Ovary (tissue), 9 donors: Measurements from ENCODE around the gene CTIF. TPM values are rescaled to one million over a fixed set of nuclear protein-coding genes. Genes with fewer than 3 reads are reported as not detected.

Experiments used
- DNase-seq, 5 donors: peaks; one replicate each; pipeline ENCODE4 v3.0.0-alpha.2; 2019 to 2020
- H3K27ac ChIP-seq, 2 donors: fragments of 200-600 bp; one replicate each; pipeline versions ENCODE4 v1.5.1 to v1.8.0; 2019 to 2022
- H3K27me3 ChIP-seq: fragments of 200-600 bp; one replicate; pipeline ENCODE4 v1.8.0; 2022
- H3K36me3 ChIP-seq: fragments of 200-600 bp; sonication (generic); one replicate; pipeline ENCODE4 v1.5.1; 2019
- H3K4me1 ChIP-seq: one replicate; pipeline ENCODE4 v1.8.1; 2013; ENCODE audit warnings: mild to moderate bottlenecking, moderate library complexity; ENCODE audit not compliant: insufficient read depth
- H3K4me3 ChIP-seq: fragments of 200-600 bp; sonication (generic); one replicate; pipeline ENCODE4 v1.5.1; 2017
- H3K9me3 ChIP-seq, 2 donors: fragments of 200-600 bp in 1 of 2; sonication (generic) in 1 of 2; one replicate each; pipeline versions ENCODE4 v1.5.1 to v1.8.1; 2013 to 2019; ENCODE audit warnings: mild to moderate bottlenecking in 1 of 2, moderate library complexity in 1 of 2
- CTCF ChIP-seq, 3 donors: fragments of 450-650 bp in 2 of 3; fragments of 200-600 bp in 1 of 3; IDR thresholded peaks; one replicate each; pipeline versions ENCODE4 v1.5.1 to v1.8.0; 2016 to 2022; ENCODE audit warnings: antibody characterized with exemption in 3 of 3, mild to moderate bottlenecking in 1 of 3
- EP300 ChIP-seq: sonication (generic); formaldehyde crosslinking; IDR thresholded peaks from one replicate; pipeline ENCODE4 v1.6.1; 2017; ENCODE audit warnings: antibody characterized with exemption
- POLR2A ChIP-seq: fragments of 450-650 bp; IDR thresholded peaks from one replicate; pipeline ENCODE4 v1.6.1; 2017; ENCODE audit warnings: antibody characterized with exemption, mild to moderate bottlenecking, moderate library complexity
- WGBS, 3 donors: extraction: QIAGEN DNeasy Blood & Tissue Kit in 1 of 3; methylation state at CpG; one replicate each; pipeline versions ENCODE4 v1.1.5 to v1.1.7; 2013 to 2017; 5-methylcytosine and 5-hydroxymethylcytosine counted together
- intact Hi-C, 4 donors: fragments of 100-400 bp; cut with DNase I; formaldehyde crosslinking; loops; one replicate each; pipeline versions ENCODE4 v1.11.0 to v1.15.1; 2022 to 2023
- polyA plus RNA-seq, 2 donors: library from polyadenylated mRNA; stranded (reverse); fragments of 200-250 nt in 1 of 2; fragments of 350-450 nt in 1 of 2; fragmentation: Illumina TruSeq in 1 of 2; extraction: RNeasy Lipid Tissue Mini Kit (QIAGEN cat#74804) in 1 of 2; gene quantifications; one replicate each; pipeline ENCODE4 v1.2.3, GENCODE V29; 2013 to 2014
- total RNA-seq, 7 donors: library from RNA; depleted of rRNA in 2 of 7; stranded (reverse); fragments of >200 nt in 2 of 7; fragmentation: NEBNext Ultra II Directional in 3 of 7; extraction: Animal tissue kit (Norgen Biotek cat#: 25700) in 3 of 7; gene quantifications; one replicate each; pipeline versions ENCODE4 v1.1.0 to v1.2.4, GENCODE V29; 2016 to 2023
- donor health status: DM: no; HTN: no; CAD: no; lungs with moderate emphysema.
- donor health status: DM: no; HTN: no; CAD: no.
- donor health status: Bipolar disorder and iron deficiency.
- donor health status: DM: yes; HTN: yes; CAD: no.
- donor health status: DM: no; HTN: no; CAD: no.
- donor health status: DM: yes; HTN: yes; CAD: no.

The CTIF gene
- total and polyA plus RNA-seq, 9 donors: 18.5 to 94.1 (median 75.2) TPM

GRCh38 chr18:48859311-48860268 is 320.8 kb downstream of the CTIF start:
- TF ChIP-seq POLR2A: no peak
- TF ChIP-seq EP300: no peak
- TF ChIP-seq CTCF (IDR thresholded peaks at IDR 0.05): no peak
- DNase-seq: peak in 4 of 5 donors; percentile 48 to 62 (median 56)
- Histone ChIP-seq H3K9me3 (no peaks in the 10 kb centered on the region), H3K27me3 (no peaks in the 10 kb centered on the region), H3K27ac (peak overlapping the region in 1 of 2 donors; percentile 43), H3K4me3 (no peak overlapping the region), H3K36me3 (no peaks in the 10 kb centered on the region), H3K4me1 (peaks cover 3% of the 10 kb centered on the region)
- intact Hi-C loops: no loop called here
- 46 to 65% (median 62%) methylated on average over 35 to 43 of the region's 43 CpGs for WGBS, 3 donors

- intact Hi-C loops: no loop called here
- no peak overlapping the region for H3K27ac ChIP-seq
Measured at GRCh38 chr18:48860269-48861180, 321.7 kb downstream of the CTIF start.

GRCh38 chr18:48861181-48861708 is 322.4 kb downstream of the CTIF start:
- Histone ChIP-seq H3K4me1 (peaks cover 4% of the 10 kb centered on the region), H3K9me3 (no peaks in the 10 kb centered on the region), H3K27ac (no peak overlapping the region), H3K36me3 (no peaks in the 10 kb centered on the region), H3K4me3 (no peak overlapping the region), H3K27me3 (no peaks in the 10 kb centered on the region)
- intact Hi-C loops: no loop called here
- no peak for TF ChIP-seq EP300
- TF ChIP-seq POLR2A: no peak
- TF ChIP-seq CTCF (IDR thresholded peaks at IDR 0.05): no peak
- DNase-seq: no peak
- 71 to 74% (median 71%) methylated on average over 15 of the region's 15 CpGs for WGBS, 3 donors

More at GRCh38 chr18:48860269-48861180, 321.7 kb downstream of the CTIF start:
- Histone ChIP-seq H3K4me1 (peaks cover 3% of the 10 kb centered on the region), H3K9me3 (no peaks in the 10 kb centered on the region), H3K36me3 (no peaks in the 10 kb centered on the region), H3K4me3 (no peak overlapping the region), H3K27me3 (no peaks in the 10 kb centered on the region)
- peak in 1 of 5 donors; percentile 12 for DNase-seq
- 84 to 88% (median 87%) methylated on average over 28 of the region's 28 CpGs for WGBS, 3 donors
- no peak for TF ChIP-seq POLR2A
- no peak for TF ChIP-seq CTCF (IDR thresholded peaks at IDR 0.05)
- TF ChIP-seq EP300: no peak

GRCh38 chr18:48862132-48862531 is 323.3 kb downstream of the CTIF start:
- Histone ChIP-seq H3K36me3 (no peaks in the 10 kb centered on the region), H3K27me3 (no peaks in the 10 kb centered on the region), H3K4me1 (peaks cover 8% of the 10 kb centered on the region), H3K27ac (no peak overlapping the region), H3K4me3 (no peak overlapping the region), H3K9me3 (no peaks in the 10 kb centered on the region)
- whole genome bisulfite sequencing, 3 donors: 92 to 95% (median 95%) methylated on average over 16 of the region's 16 CpGs
- DNase-seq: no peak
- intact Hi-C loops: no loop called here
- no peak for TF ChIP-seq CTCF (IDR thresholded peaks at IDR 0.05)
- no peak for TF ChIP-seq EP300
- no peak for TF ChIP-seq POLR2A
